ENCODE data around the gene ARHGAP26.

ARHGAP26 gene

DNA sequence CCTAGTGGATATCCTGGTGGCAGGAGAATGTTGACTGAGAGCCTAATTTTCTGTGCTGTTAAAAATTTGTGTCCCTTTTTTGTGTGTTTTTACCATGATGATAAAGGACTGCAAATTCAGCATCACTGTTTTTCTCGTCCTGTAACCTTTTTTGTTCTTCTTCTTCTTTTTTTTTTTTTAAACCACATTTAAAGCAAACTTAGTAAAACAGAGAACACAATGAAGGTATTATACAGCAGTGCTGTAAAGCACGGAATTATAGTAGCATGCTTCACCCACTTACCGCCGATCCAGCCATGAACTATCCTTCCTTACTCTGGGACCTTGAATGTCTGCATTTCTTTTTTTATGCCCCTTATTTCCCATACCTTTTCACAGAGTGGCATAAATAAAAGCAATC is 280.0 kb downstream of the ARHGAP26 start:
- in situ Hi-C loops (cut with HindIII; ENCODE audit: low sequenced_read_pairs) = no loop called here

DNA sequence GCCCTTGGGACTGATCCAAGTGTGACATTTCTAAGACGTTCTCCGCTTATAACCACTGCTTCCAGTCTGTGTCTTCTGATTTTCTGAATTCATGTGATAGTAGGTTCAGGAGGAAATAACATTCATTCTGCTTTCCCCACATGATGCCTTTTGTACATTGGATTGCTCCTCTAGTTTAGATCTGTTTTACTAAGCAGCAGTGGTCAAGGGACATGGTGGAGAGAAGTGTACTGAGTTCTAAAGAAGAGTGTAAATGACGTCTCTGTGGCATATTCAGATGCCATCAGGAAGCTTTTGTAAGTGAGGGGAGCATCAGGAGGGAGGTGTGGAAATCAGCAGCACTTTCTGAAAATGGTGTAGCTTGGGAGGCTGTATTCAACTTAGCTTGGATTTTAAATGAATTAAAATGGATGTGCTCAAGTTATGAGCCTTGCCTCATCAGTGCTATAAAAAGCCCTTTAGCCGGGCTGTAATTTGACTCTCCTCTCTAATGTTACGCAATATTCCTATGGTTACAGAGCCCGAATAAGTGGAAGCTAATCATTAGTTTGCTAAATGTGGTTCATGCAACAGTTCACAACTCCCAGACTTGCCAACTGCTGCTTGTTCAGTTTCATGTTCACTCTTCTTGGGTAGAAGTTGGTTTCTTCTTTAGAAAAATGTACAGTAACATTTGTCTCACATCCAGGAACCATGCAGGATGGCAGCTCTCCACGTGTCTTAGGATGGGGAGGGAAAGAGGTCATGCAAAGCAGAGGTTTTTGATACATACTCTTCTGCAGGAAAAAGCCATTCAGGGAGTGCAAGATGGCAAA is 281.3 kb downstream of the ARHGAP26 start:
- in situ Hi-C loops (cut with HindIII; ENCODE audit: low sequenced_read_pairs) = no loop called here

DNA sequence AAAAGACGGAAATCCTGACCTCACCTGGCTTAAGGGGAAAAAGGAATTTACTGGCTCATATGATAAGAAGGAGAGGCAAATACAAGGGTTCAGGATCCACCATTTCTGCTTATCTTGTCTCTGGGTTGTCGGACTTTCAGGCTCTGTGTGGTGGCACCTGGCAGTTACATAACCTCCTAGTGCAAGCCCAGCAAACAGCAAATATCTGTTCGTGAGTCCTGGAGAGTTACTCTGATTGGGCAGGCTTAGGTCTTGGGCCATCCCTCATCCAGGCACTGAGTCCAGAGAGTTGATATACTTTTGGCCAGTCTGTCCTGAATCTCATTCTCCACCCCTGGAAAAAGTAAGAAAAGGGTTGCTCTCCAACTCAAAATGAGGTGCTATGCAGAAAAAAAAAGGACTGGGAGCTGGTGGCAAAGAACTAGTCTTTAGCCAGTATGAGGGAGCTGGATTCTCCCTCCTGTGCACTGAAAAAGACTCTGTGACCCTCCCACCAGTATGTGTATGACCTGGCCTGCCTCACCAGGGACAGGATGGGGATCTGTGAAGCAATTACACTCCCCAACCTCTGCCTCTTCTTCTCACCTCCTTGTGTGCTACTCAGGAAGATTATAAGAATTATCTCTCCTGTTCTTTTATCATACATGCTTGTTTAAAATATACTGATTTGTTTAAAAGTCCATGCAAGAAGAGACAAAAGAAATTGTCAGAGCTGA is 282.9 kb downstream of the ARHGAP26 start:
- in situ Hi-C loops (cut with HindIII; ENCODE audit: low sequenced_read_pairs) = no loop called here

DNA sequence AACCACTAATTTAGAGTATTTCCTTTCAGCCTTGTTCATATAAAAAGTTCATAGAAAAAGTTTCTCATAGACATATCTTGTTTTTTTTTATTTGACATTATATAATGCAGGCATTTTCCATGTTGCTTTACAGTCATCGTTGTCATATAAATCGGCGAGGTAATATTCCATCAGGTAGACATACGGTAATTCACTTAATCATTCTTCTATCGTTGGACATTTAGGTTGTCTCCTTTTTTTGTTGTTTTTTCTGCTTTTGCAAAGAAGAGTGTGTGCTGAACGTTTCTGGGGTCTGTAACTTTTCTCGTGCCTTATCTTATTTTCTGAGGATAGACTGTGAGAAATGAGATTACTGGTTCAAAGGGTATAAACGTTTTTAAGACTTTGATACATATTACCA is 283.6 kb downstream of the ARHGAP26 start:
- in situ Hi-C loops (cut with HindIII; ENCODE audit: low sequenced_read_pairs) = no loop called here

DNA sequence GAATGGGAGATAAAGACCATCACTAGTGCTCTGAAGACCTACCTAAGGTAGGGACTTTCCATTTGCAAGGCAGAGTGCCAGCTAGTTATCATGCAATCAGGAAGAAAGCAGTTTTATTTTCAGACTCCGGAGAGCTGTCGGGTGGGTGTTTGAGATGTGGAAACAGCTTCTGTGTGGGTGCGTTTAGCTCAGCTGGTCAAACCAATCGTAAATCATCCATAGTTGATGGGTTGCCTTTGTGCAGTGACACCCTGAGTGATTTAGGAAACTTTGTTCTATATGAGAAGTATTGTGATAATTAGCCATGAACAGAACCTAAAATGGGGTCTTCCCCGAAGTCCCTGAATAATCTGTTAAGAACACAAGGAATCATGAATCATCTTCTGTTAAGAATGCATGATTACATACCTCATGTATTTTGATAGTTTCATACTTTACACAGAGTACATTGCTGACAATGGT is 284.3 kb downstream of the ARHGAP26 start:
- in situ Hi-C loops (cut with HindIII; ENCODE audit: low sequenced_read_pairs) = no loop called here

DNA sequence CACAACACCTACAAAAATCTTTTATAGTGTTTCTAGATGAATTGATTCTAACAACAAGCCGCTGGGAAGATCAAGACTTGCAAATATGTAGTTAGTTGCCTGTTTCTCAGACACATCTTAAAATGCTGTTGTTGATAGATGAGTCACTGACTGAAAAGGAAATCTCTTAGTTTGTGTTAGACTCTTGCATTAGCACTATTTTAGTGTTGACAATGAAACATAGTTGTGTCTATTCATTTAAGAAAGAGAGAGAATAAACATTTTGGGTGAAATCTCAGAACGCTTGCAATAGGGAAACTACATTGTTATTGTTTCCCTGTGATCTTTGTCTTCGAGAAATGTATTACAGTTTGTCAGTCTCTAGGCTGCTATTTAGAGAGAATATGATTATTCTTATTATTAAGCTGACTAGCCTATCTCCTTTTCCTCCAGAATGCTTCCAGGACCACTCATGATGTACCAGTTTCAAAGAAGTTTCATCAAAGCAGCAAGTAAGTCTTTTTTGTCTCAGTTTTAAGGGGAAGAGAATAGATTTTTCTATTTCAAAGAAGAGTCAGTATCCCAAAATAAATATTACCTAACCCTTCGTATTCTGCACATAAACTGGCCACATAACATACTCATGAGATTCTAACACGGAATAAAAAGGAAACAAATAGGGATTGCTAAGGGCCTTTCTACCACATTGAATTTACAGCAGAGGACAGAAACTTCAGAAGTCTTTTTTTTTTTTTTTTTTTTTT is 285.6 kb downstream of the ARHGAP26 start:
- in situ Hi-C loops (cut with HindIII; ENCODE audit: low sequenced_read_pairs) = no loop called here

DNA sequence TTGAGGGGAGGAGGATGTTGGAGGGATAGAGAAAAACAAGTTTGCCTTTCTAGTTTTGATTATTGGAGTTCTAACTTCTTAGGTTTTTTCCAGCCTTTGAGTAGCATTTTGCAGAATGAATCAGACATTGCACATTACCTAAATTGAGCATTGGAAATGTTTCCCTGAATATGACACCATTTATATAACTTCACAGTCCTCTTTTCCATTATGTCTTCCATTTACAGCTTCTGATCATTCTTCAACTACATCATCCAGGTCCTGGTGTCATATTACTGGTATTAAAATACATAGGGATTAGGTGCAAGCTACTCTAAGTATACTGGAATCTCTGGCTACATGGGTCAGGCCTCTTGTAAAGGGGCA is 286.1 kb downstream of the ARHGAP26 start:
- in situ Hi-C loops (cut with HindIII; ENCODE audit: low sequenced_read_pairs) = no loop called here

DNA sequence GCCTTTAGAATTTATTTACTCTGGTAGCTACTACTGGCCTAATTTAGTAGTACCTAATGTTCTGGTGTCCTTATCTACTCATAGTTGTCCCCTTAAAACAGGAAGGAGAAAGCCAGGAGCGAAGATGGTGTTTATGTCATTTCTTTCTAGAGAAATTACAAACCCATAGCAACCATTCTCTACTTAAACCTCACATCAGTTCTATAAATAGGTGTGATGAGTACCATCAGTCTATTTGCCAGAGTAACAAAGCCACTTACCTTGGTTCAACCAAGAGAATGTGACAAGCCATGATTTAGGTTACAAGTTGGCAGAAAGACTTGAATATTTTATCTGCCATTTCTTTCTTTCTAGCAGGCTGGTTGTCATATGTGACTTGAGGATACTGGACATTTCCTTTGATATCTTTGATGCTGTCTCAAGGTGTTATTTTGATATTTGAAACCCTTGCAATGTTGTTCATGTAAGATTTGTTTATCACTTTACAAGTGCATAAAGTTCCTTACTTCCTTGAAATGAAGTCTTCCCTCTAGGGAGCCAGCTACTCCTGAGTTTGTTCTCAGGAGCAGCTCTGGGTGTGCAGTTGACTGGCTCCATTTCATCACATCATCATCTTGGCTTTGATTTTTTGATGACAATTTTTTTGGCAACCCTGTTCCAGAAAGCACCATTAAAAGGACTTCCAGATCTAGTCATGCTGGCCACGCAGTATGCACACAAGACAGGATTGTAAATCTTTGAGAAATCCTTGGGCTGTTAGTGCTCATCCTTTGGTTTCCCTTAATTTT is 286.8 kb downstream of the ARHGAP26 start:
- in situ Hi-C loops (cut with HindIII; ENCODE audit: low sequenced_read_pairs) = no loop called here

DNA sequence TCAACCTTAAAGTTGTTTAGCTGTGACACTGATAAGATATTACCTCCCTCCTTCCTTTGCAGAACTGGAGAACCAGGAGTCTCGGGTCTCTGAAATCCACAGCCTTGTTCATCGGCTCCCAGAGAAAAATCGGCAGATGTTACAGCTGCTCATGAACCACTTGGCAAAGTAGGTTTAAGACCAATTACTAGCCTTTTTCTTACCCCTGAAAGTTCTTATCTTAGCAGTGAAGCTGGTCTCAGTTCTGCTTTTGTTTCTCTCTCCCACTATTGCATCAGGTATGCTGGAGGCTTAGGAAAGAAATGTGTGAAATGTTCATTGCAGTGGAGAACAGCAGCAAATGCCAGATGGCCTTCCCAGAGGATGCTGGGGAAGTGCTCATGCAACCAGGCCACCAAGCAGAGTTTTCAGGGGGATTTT is 287.4 kb downstream of the ARHGAP26 start:
- in situ Hi-C loops (cut with HindIII; ENCODE audit: low sequenced_read_pairs) = no loop called here

DNA sequence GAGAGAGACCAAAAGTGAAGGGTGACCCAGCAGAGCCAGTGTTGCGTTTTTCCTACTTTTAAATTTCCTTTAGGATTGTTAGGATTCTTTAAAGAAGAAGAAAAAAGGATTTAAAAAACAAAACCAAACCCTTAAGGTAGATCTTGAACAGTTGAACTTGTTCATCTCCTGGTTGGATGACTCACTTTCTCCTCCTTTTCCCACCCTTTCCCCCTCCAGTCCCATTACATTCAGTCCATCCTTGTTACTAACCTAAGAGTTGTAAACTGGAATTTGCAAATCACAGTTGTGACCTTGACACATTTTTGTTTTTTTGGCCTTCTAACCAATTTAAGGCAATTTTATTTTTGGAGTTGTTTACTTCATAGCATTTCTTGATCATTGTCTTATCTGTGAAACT is 289.2 kb downstream of the ARHGAP26 start:
- in situ Hi-C loops (cut with HindIII; ENCODE audit: low sequenced_read_pairs) = no loop called here

DNA sequence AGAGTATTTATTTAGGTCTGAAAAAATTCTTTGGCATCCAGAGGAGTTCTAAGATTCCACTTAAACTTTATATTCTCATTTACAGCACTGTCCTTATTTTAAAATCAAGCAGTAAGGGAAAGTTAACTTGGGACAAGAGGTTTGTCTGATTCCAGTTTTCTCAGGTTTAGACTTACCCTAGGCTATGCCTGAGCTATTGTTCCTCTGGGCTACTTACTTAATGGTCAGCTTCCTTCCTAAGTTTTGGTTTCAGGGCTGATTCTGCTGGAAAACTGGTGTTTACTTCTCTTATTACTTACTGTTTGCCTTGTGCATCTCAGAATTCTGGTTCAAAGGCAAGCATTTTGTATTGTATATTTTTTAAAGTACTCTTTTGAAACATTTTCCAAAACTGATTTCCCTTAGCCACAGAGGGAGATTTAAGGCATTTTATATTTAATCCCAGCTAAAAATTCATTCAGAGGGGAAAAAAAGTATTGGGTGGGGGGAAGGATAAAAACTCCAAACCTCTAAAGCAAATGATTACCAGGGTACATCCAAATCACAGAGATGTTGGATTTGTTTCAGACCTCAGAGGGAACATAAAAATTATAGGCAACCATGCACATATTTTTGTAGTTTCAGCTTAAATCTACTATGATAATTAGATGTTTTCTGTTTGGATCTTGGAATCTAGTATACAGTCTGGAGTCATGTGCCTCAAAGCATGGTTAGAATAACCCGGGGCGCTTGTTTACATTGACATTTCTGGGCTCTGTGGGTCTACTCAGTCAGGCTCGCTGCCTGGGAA is 290.0 kb downstream of the ARHGAP26 start:
- in situ Hi-C loops (cut with HindIII; ENCODE audit: low sequenced_read_pairs) = no loop called here

DNA sequence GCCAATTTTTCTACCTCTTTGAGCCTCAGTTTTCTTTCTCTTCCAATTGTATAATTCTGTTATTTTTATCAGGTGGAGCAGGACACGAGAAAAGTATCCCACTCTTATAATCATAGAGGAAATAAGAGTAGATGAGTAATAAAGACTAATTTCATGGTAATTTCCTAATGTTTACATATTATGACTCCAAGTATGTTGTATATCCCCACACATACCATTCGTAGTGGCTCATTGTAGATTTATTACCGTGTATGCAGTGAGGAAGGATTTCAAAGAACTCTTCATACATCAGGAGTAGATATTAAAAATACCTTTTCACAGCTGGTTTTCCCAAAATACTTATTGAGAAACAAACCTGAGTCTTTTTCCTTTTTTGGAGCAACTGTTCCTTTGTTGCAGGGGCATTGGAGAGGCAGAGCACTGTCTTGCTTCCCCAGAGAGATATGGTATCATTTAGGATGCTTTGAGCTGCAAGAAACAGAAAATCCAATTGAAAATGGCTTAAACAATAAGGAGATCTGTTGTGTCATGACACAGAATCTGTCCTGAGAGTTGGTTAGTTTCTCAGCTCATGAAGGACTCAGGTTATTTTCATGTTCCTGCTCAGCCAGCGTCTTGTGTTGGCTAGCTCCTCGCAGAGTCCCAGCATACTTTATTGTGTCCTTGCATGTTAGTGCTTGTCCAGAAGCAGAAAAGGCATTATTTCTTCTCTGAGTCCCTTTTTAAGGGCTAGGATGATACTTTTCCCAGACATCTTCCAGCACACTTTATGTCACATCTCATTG is 291.2 kb downstream of the ARHGAP26 start:
- in situ Hi-C loops (cut with HindIII; ENCODE audit: low sequenced_read_pairs) = no loop called here

DNA sequence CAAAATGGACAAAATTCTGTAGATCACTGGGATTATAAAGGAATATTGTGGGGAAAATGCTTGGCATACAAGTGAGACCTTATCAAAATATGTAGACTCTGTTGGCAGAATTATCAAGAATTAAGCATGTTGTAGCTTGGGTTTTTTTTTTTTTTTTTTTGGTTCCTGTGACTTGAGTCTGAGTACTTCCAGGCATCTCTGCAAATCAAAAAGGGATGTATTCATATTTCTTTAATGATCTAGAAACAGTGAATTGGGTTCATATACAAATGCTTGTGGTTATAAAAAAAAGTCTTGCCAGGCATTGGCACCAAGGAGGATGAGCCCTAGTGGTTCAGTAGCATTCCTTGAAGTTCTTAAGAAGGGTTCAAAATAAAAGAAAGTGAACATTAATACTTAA is 292.2 kb downstream of the ARHGAP26 start:
- in situ Hi-C loops (cut with HindIII; ENCODE audit: low sequenced_read_pairs) = no loop called here

DNA sequence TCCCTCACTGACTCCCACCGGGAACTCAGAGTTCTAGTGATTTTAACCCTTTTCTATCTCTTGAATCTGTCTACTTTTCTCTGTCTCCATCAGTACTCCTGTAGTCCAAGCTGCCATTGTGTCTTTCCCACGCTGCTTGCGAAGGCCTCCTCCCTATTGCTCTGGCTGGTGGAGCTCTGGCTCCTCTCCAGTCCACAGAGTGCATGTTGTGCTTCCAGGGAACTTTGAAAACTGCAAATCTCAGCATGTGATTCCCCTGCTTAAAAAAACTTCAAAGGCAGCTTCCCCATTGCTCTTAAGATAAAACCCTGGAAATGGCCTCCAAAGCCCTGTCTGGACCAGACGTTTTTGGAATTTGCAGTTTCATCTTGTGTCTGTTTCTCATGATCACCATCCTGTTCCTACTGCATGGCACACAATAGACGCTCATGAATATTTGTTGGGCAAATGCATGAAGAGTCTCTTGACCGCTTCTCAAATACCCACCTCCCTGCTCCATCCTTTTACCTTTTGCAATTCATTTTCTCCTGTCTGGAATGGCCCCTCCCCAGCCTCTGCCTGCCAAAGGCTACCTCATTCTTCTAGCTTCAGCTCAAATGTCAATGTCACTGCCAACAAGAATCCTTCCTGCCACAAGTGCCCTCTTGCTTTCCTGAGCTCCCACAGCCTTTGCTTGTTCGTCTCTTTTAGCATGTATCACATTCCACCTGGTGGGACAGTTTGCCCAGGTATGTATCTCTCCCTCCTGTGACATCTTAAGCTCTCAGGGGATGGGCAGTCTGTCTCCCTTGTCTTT is 293.2 kb downstream of the ARHGAP26 start:
- in situ Hi-C loops (cut with HindIII; ENCODE audit: low sequenced_read_pairs) = no loop called here

DNA sequence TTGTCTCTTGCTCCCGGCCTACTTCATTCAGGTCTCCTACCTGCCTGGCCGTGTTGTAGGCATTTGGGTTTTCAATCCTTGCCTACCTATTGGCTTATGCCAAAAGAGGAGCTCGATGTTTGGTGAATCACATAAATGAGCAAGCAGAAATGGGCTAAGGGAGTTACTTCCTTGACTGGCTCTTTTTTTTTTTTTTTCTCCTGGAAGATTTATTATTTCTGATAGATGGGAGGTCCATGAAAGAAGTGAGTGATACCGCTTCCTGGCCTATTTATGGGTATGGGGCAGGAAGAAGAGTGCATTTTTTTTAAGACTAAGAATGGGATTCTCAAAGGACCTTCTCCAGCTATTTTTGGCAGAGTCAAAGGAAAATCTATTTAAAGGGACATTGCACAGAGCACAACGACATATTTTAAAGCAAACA is 294.1 kb downstream of the ARHGAP26 start:
- in situ Hi-C loops (cut with HindIII; ENCODE audit: low sequenced_read_pairs) = no loop called here

DNA sequence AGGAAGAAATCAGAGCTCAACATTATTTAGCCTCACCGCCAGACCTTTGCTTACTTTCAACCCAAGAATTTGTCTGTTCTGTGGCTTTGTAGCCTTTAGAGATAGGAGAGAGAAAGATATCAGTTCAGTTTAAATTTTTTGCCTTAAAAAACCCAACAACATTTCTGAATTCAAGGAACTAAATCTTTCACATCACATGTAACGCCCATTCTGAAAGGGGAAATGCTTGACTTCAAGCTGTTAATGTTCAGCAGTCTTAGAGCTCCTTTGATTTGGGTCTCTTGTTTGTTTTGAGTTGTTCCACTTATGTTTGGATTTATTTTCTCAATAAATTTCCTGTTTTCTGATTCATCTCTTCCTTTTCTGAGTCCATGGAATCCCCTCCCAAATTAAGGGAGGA is 294.5 kb downstream of the ARHGAP26 start:
- in situ Hi-C loops (cut with HindIII; ENCODE audit: low sequenced_read_pairs) = no loop called here

DNA sequence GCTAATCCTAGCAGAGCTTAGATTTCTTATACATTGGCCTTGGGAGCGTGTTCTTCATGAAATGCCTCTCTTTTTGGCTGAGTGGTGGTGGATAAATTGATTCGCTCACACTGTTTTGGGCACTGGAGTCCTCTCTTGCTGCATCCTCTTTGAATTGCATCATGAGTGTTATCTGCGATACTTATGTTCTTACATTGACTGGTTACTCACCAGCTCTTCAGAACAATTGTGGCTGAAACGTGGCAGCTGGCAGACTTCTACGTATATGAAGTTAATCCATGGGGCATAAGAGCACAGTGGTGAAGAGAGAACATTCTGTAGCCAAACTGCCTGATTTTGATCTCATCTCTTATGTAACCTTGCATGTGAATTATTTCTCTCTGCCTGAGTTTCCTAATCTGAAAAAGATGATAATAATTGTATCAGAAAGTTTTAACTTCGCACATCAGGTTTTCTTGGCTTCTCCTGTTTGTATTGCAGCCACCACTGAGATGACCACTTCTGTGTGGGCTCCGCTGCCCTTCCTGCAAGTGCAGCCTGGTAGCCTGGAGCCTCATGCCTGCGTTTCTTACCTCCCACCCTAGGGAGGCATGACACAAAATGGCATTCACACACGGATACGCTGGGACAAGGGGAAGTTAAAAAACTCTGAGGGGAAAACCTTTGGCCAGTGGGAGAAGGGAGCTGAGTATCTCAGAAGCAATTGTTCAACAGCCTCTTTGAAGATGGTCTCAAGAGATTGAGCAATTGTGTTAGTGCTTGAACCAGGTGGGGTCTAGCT is 295.2 kb downstream of the ARHGAP26 start:
- in situ Hi-C loops (cut with HindIII; ENCODE audit: low sequenced_read_pairs) = no loop called here

All from endothelial cell of hepatic sinusoid (primary cell).